Common myeloid progenitor, CD34-positive (primary cell): ENCODE measurements around the gene STX4.
"Not testable (repeated sequence)": the region's sequence is repeated elsewhere in the genome, so short reads cannot be mapped to it uniquely, and the experiment has no call there.

Experiments used
- CTCF ChIA-PET: fragments of 350-600 bp; sonication (Branson Sonifier 250); formaldehyde crosslinking; loops from one replicate; lab custom pipeline; 2021; ENCODE audit warnings: antibody characterized with exemption; lab: Charles Lee
- POLR2A ChIA-PET: fragments of 350-600 bp; sonication (Branson Sonifier 250); formaldehyde crosslinking; loops from one replicate; lab custom pipeline; 2021; ENCODE audit warnings: antibody characterized with exemption; lab: Charles Lee
- DNase-seq, 3 donors: peaks; one replicate each; pipeline versions ENCODE4 v3.0.0 to v3.0.0-alpha.2; 2013
- H3K27ac ChIP-seq, 2 experiments: 1 replicate in 1 of 2; 2 replicates in 1 of 2; pipeline ENCODE4 v1.7.0; 2013; ENCODE audit warnings: inconsistent platforms in 2 of 2, low read length in 2 of 2, mild to moderate bottlenecking in 2 of 2, low read depth in 1 of 2, moderate library complexity in 1 of 2; ENCODE audit not compliant: severe bottlenecking in 2 of 2, insufficient read depth in 1 of 2, poor library complexity in 1 of 2
- H3K27me3 ChIP-seq, 5 experiments: replicated peaks in 2 of 5; 1 replicate in 3 of 5; 2 replicates in 2 of 5; pipeline versions ENCODE4 v1.6.1 to v1.7.0; 2013; ENCODE audit warnings: low read length in 4 of 5, mild to moderate bottlenecking in 2 of 5, moderate library complexity in 2 of 5, inconsistent platforms in 1 of 5; ENCODE audit not compliant: insufficient read depth in 5 of 5, control insufficient read depth in 4 of 5
- H3K36me3 ChIP-seq, 4 experiments: 1 replicate in 2 of 4; 2 replicates in 2 of 4; pipeline versions ENCODE4 v1.6.1 to v1.7.0; 2013; ENCODE audit warnings: low read length in 3 of 4, control low read depth in 1 of 4, mild to moderate bottlenecking in 1 of 4; ENCODE audit not compliant: control insufficient read depth in 4 of 4, insufficient read depth in 4 of 4
- H3K4me1 ChIP-seq, 4 experiments: 1 replicate in 3 of 4; 2 replicates in 1 of 4; pipeline versions ENCODE4 v1.6.1 to v1.7.1; 2013; ENCODE audit warnings: low read length in 3 of 4, mild to moderate bottlenecking in 3 of 4, control low read depth in 1 of 4, inconsistent platforms in 1 of 4, moderate library complexity in 1 of 4; ENCODE audit not compliant: control insufficient read depth in 4 of 4, insufficient read depth in 4 of 4; ENCODE audit errors: control extremely low read depth in 1 of 4
- H3K4me3 ChIP-seq, 7 experiments: 1 replicate in 4 of 7; 2 replicates in 3 of 7; pipeline versions ENCODE4 v1.5.1 to v1.7.0; 2013; ENCODE audit warnings: mild to moderate bottlenecking in 7 of 7, low read length in 6 of 7, moderate library complexity in 6 of 7, inconsistent platforms in 2 of 7, low read depth in 2 of 7, control low read depth in 1 of 7; ENCODE audit not compliant: insufficient read depth in 4 of 7, control insufficient read depth in 1 of 7; ENCODE audit errors: extremely low read depth in 1 of 7
- H3K9me3 ChIP-seq, 5 experiments: 1 replicate in 4 of 5; 2 replicates in 1 of 5; pipeline versions ENCODE4 v1.6.1 to v1.7.1; 2013; ENCODE audit warnings: low read length in 4 of 5, mild to moderate bottlenecking in 2 of 5, inconsistent platforms in 1 of 5, low read depth in 1 of 5, moderate library complexity in 1 of 5; ENCODE audit not compliant: control insufficient read depth in 4 of 5, insufficient read depth in 2 of 5; ENCODE audit errors: control extremely low read depth in 1 of 5
- WGBS: methylation state at CpG from one replicate; pipeline ENCODE4 v1.1.5; 2013; ENCODE audit not compliant: insufficient coverage; 5-methylcytosine and 5-hydroxymethylcytosine counted together

Gene STX4

GRCh38 chr16:31017756-31018155 is 15.6 kb upstream of the STX4 start:
- H3K4me3 ChIP-seq, H3K4me1 ChIP-seq, CTCF ChIA-PET, H3K27ac ChIP-seq, H3K36me3 ChIP-seq, H3K9me3 ChIP-seq, H3K27me3 ChIP-seq, DNase-seq, POLR2A ChIA-PET: not testable (repeated sequence)
- WGBS, result 100% methylated on average over 2 of the region's 10 CpGs

GRCh38 chr16:31020536-31020935 is 12.8 kb upstream of the STX4 start:
- no peak for DNase-seq
- CTCF ChIA-PET, result no interaction called here
- WGBS, result no CpG with 5 or more reads among the region's 3 CpGs
- Histone ChIP-seq H3K36me3 (no peaks in the 10 kb centered on the region), H3K9me3 (no peaks in the 10 kb centered on the region), H3K4me3 (no peak overlapping the region), H3K27ac (no peak overlapping the region), H3K27me3 (no peaks in the 10 kb centered on the region), H3K4me1 (peaks cover 0 to 2% (median under 1%) of the 10 kb centered on the region in 4 experiments)
- POLR2A ChIA-PET, result no interaction called here

GRCh38 chr16:31022544-31023251 is 10.7 kb upstream of the STX4 start:
- 96% methylated on average over 7 of the region's 12 CpGs for WGBS
- CTCF ChIA-PET, result interaction anchor here (1.2 to 1.6 kb wide), 2 partner anchors 18 to 83 kb away, joined by 5 read pairs; no protein-coding TSS in a partner anchor
- Histone ChIP-seq H3K36me3 (no peaks in the 10 kb centered on the region), H3K27ac (no peak overlapping the region), H3K27me3 (no peaks in the 10 kb centered on the region), H3K4me3 (no peak overlapping the region), H3K9me3 (no peaks in the 10 kb centered on the region), H3K4me1 (peaks cover 0 to 11% (median 5%) of the 10 kb centered on the region in 4 experiments)
- no peak for DNase-seq
- POLR2A ChIA-PET, result interaction anchor here (0.7 kb wide), 1 partner anchor 39 kb away, joined by 4 read pairs; no protein-coding TSS in a partner anchor

DNA sequence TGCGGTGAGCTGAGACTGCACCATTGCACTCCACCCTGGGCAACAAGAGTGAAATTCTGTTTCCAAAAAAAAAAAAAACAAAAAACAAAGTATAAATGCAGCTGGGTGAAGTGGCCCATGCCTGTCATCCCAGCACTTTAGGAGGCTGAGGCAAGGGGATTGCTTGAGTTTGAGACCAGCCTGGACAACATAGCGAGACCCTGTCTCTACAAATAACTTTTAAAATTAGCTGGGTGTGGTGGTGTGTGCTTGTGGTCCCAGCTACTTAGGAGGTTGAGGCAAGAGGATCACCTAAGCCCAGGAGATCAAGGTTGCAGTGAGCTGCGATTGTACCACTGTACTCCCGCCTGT is 10.1 kb upstream of the STX4 start:
- Histone ChIP-seq H3K4me3 (no peak overlapping the region), H3K27ac (no peak overlapping the region), H3K9me3 (no peaks in the 10 kb centered on the region), H3K36me3 (no peaks in the 10 kb centered on the region), H3K4me1 (peaks cover 0 to 11% (median 5%) of the 10 kb centered on the region in 4 experiments), H3K27me3 (no peaks in the 10 kb centered on the region)
- no peak for DNase-seq
- ChIA-PET CTCF (interaction anchor here (1.0 to 1.2 kb wide), 2 partner anchors 83 to 122 kb away, joined by 3 to 5 read pairs; no protein-coding TSS in a partner anchor), POLR2A (interaction anchor here (0.7 kb wide), 1 partner anchor 39 kb away, joined by 4 read pairs; no protein-coding TSS in a partner anchor)
- 100% methylated on average over 1 of the region's 4 CpGs for WGBS

GRCh38 chr16:31023627-31024226 is 9.6 kb upstream of the STX4 start:
- Histone ChIP-seq H3K4me1 (peaks cover 0 to 11% (median 5%) of the 10 kb centered on the region in 4 experiments), H3K9me3 (no peaks in the 10 kb centered on the region), H3K27ac (no peak overlapping the region), H3K36me3 (no peaks in the 10 kb centered on the region), H3K4me3 (no peak overlapping the region), H3K27me3 (no peaks in the 10 kb centered on the region)
- ChIA-PET CTCF (interaction anchor here (1.0 to 1.2 kb wide), 4 partner anchors 48 to 122 kb away, joined by 3 to 5 read pairs (median 3); no protein-coding TSS in a partner anchor), POLR2A (no interaction called here)
- 80% methylated on average over 1 of the region's 6 CpGs for WGBS
- DNase-seq, result no peak

GRCh38 chr16:31025339-31025738 is 8.0 kb upstream of the STX4 start:
- DNase-seq, result no peak
- no peak overlapping the region for H3K27ac ChIP-seq
- H3K36me3 ChIP-seq, result no peaks in the 10 kb centered on the region
- H3K27me3 ChIP-seq, result no peaks in the 10 kb centered on the region
- ChIA-PET CTCF (interaction anchor here (0.6 to 1.1 kb wide), 3 partner anchors 117 to 274 kb away, joined by 3 read pairs; no protein-coding TSS in a partner anchor), POLR2A (no interaction called here)
- no peak overlapping the region for H3K4me3 ChIP-seq
- 39% methylated on average over 2 of the region's 5 CpGs for WGBS
- H3K4me1 ChIP-seq, result peaks cover 0 to 11% (median 5%) of the 10 kb centered on the region in 4 experiments
- no peaks in the 10 kb centered on the region for H3K9me3 ChIP-seq

DNA sequence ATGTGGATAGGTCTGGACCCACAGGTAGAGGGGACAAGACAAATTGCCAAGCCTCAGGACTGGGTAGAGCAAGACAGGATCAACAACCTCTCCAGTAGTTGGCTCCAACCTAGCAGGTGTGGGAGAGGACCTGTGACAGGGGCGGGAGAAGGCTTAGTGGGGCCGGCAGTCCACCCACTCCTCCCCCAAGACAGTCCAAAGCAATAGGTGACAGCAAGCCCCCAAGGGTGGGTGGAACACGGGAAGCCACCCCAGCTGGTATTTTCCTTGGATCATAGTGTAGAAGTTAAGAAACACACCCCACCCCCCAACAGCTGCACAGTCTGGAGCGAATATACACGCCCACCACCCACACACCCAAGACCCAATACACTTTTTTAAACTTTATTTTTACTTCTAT is 4.1 kb upstream of the STX4 start:
- Histone ChIP-seq H3K4me3 (no peak overlapping the region), H3K36me3 (no peaks in the 10 kb centered on the region), H3K4me1 (peaks cover 3 to 29% (median 21%) of the 10 kb centered on the region in 4 experiments), H3K27ac (no peak overlapping the region), H3K27me3 (no peaks in the 10 kb centered on the region), H3K9me3 (no peaks in the 10 kb centered on the region)
- ChIA-PET CTCF (no interaction called here), POLR2A (no interaction called here)
- WGBS, result 100% methylated on average over 1 of the region's 5 CpGs
- DNase-seq, result no peak
